HG03558 (cell line): ENCODE results near the gene OR2V1.
"Not testable (repeated sequence)": the region's sequence is repeated elsewhere in the genome, so short reads cannot be mapped to it uniquely, and the experiment has no call there.

ENCODE experiments used
- ATAC-seq: cut with Tn5 transposase; IDR thresholded peaks from one replicate; pipeline ENCODE4 v1.9.1; 2021; ENCODE audit warnings: moderate number of reproducible peaks; ENCODE audit not compliant: unreplicated experiment; ENCODE audit errors: extremely low read depth

OR2V1 gene

GRCh38 chr5:181131514-181131913 is 545 bp upstream of the OR2V1 start:
- no peak for ATAC-seq

- not testable (repeated sequence) for ATAC-seq
Measured at GRCh38 chr5:181130081-181130480, 888 bp downstream of the OR2V1 start.

- ATAC-seq = no peak
Measured at GRCh38 chr5:181129601-181130000, 1.4 kb downstream of the OR2V1 start.

GRCh38 chr5:181127907-181128626 is 2.9 kb downstream of the OR2V1 start:
- ATAC-seq = no peak

- ATAC-seq = no peak
Measured at GRCh38 chr5:181127456-181127855, 3.5 kb downstream of the OR2V1 start.

- no peak for ATAC-seq
Measured at GRCh38 chr5:181126841-181127240, 4.1 kb downstream of the OR2V1 start.

- no peak for ATAC-seq
Measured at GRCh38 chr5:181124526-181124925, 6.4 kb downstream of the OR2V1 start.

- ATAC-seq = no peak
Measured at GRCh38 chr5:181121675-181122561, 9.1 kb downstream of the OR2V1 start.

- no peak for ATAC-seq
Measured at GRCh38 chr5:181120761-181121160, 10.2 kb downstream of the OR2V1 start.

GRCh38 chr5:181120306-181120705 is 10.7 kb downstream of the OR2V1 start:
- no peak for ATAC-seq

- ATAC-seq = no peak
Measured at GRCh38 chr5:181119105-181119504, 11.9 kb downstream of the OR2V1 start.

GRCh38 chr5:181118369-181118768 is 12.6 kb downstream of the OR2V1 start:
- ATAC-seq = no peak

GRCh38 chr5:181114844-181115778 is 15.9 kb downstream of the OR2V1 start:
- no peak for ATAC-seq

- no peak for ATAC-seq
Measured at GRCh38 chr5:181114284-181114843, 16.6 kb downstream of the OR2V1 start.

- not testable (repeated sequence) for ATAC-seq
Measured at GRCh38 chr5:181113572-181113971, 17.4 kb downstream of the OR2V1 start.

GRCh38 chr5:181112476-181112875 is 18.5 kb downstream of the OR2V1 start:
- no peak for ATAC-seq

- ATAC-seq = no peak
Measured at GRCh38 chr5:181111010-181111409, 20.0 kb downstream of the OR2V1 start.

GRCh38 chr5:181109489-181110013 is 21.4 kb downstream of the OR2V1 start:
- ATAC-seq = no peak

GRCh38 chr5:181108578-181109165 is 22.3 kb downstream of the OR2V1 start:
- ATAC-seq = no peak
